Gastrocnemius medialis (tissue), 4 donors: ENCODE results near the gene SYP.

Source experiments
- CTCF ChIP-seq, 5 experiments: fragments of 450-650 bp in 3 of 5; fragments of 200-600 bp in 2 of 5; sonication (generic) in 2 of 5; IDR thresholded peaks in 4 of 5; conservative IDR thresholded peaks in 1 of 5; 1 replicate in 4 of 5; 2 replicates in 1 of 5; pipeline ENCODE4 v1.5.1; 2016 to 2019; ENCODE audit warnings: antibody characterized with exemption in 5 of 5, mild to moderate bottlenecking in 3 of 5, moderate library complexity in 3 of 5
- POLR2A ChIP-seq, 2 donors: fragments of 450-650 bp; IDR thresholded peaks; one replicate each; pipeline ENCODE4 v1.6.1; 2017; ENCODE audit warnings: antibody characterized with exemption in 2 of 2, mild to moderate bottlenecking in 2 of 2, moderate library complexity in 2 of 2

GRCh38 chrX:49184294-49185281 lies 15.4 kb downstream of the SYP start:
- TF ChIP-seq CTCF (IDR thresholded peaks at IDR 0.05 in 4 of 5, conservative IDR thresholded peaks at IDR 0.05 in 1 of 5) = no peak
- TF ChIP-seq POLR2A (IDR thresholded peaks at IDR 0.05) = peak; percentile 44 to 59
